GM21717 (cell line): ENCODE results near the gene ARHGAP42.
A peak's percentile ranks its signal among the peaks of the same experiment; 100 is the strongest.
"Not testable (repeated sequence)": the region's sequence is repeated elsewhere in the genome, so short reads cannot be mapped to it uniquely, and the experiment has no call there.

Experiments used
- ATAC-seq: cut with Tn5 transposase; IDR thresholded peaks from one replicate; pipeline ENCODE4 v1.9.1; 2021; ENCODE audit warnings: mild to moderate bottlenecking, moderate library complexity; ENCODE audit not compliant: unreplicated experiment

ARHGAP42 gene

DNA sequence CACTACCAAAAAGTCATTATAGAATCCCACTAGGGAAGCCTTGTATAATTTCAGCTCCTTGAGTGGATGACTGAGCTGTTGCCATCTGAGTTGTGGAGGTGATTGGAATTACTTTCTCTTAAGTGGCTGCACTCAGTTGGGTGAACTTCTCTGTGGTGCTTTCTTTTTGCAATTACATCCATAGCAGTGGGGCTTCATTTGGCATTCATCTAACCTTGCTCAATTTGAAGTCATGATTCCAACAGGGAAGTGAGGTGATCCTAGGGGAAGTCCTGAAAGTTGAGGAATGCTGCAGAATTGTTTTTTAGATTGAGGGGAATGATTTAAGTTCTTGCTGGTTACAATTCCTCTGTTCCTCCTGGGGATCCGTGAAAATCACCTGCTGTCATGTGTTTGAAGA, 39.6 kb downstream of the ARHGAP42 start:
- ATAC-seq: no peak

DNA sequence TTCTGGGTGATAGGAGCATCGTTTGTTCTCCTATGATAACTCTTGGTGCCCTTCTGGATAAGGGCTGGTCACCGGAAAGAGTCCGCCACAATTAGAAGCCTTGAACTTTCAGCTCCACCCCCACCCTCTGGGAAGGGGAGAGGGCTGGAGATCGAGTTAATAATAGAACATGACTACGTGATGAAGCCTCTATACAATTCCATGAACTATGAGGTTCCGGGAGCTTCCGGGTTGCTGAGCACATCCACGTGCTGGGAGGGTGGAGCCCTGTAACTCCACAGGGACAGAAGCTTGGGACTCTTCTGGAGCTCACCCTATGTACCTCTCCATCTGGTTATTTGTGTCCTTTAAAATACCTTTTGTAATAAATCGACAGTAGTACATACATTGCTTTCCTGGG, 40.3 kb downstream of the ARHGAP42 start:
- ATAC-seq: no peak

DNA sequence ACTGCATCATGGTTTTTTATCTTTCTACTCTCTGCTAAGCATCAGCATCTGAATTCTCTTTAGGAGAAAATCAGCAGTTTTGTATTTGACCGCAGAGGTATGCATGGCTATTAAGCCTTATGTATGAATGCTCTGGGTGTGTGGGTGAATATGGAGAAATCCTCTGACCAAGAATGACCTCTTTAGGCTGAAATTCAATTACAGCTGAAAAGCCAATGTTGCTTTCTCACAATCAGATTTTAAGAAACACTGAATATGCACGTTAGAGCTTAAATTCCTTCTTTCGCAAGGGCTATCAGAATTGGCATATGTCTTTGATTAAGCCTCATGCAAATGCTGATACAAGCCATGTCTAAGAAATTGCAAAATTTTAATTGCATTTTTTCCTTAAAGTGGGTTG, 43.2 kb downstream of the ARHGAP42 start:
- no peak for ATAC-seq

DNA sequence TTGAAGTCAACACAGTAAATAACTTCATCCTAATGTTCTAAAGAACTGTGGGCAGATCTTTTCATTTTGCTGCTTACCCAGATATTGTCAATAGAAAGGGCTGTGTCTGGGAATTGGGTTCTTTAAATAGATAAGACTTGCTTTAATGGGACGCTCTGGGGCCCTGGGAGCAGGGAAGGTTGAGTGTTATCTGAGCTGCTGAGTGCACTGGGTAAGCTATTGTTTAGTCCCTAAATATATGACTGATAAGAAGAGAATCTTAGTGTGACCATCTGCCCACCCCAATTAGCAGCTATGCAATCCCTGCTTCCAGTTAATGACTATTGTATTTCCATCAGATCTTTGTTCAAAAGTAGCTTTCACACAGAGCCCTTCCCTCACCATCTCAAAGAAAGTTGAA, 44.4 kb downstream of the ARHGAP42 start:
- no peak for ATAC-seq

DNA sequence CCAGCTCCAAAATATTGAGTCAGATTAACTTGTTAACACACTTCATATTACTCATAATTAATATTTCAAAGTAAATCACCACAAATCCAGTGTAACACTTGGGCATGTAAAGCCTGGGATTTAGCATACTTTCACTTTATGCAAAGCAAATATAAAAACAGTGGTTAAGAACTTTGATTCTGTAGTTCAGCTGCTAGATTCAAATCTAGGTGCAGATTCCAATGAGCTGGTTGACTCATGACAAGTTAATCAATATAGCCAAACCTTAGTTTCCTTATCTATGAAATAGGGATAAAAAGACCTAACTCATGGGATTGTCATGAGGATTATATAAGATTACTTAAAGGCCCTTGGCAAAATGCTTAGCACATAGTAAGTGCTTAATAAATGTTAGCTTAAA, 45.9 kb downstream of the ARHGAP42 start:
- no peak for ATAC-seq

DNA sequence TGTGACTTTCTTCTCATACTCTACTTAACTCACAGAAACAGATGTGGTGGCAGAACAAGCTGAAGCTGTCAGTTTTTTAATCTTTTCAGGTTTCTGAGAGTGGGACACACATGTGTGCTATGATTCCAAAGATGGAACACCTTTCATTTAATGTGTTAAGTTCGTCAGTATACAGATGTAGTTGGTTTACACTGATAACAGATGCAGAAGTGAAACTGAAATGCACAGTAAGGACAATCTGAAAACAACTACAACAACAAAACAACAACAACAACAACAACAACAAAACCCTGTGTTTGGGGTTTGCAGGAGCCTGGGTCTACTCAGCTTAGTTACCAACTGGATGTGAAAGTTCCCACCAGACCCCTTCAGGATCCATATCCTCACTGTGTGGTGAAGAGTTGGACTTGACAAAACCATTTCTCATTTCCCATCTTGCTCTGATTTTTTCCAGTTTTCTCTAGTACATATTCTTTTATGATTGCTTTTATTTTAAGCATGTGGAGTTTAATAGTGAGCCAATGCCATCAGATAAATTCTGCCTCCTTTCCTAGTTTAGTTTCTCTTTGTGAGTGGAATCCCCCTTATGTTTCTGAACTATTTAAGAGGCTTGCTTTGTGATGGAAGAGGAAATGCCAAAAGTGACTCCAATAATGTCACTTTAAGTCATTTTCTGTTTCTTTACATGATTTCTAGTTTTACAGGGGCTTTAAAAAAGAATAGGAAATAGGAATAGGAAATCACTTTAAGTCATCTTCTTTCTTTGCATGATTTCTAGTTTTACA, 47.8 kb downstream of the ARHGAP42 start:
- ATAC-seq: peak; percentile 84

DNA sequence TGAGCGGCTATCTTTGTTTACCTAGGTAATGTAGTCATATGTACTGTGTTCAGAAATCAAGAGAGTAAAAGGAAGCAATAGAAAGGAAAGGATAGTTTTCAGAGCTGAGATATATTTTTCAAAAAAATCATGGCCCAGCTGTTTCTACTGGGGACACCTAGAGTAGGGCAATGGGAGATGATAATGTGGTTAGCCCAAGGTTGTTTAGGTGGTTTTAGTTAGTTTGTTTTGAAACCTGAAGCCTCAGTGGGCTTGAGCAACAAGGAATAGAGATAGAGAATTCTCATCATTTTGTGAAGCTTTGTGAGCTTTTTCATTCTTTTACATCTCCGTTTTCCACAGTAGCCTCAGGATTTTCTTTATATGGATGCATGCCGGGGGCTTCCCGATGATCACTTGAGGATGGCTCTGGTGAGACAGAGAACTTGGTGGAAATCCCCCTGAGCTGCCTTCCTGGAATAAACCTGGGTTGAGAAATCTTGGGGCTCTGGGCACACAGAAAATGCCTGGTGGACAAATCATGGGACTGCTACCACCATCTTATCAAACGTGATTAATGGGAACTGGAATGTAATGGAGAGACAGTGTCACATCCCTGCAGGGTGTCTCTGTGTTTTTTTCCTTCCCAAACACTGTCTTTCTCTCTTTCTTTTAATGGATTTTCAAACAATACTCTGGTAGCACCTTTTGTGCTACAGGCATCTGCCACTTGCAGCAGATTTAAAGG, 49.0 kb downstream of the ARHGAP42 start:
- ATAC-seq: no peak

DNA sequence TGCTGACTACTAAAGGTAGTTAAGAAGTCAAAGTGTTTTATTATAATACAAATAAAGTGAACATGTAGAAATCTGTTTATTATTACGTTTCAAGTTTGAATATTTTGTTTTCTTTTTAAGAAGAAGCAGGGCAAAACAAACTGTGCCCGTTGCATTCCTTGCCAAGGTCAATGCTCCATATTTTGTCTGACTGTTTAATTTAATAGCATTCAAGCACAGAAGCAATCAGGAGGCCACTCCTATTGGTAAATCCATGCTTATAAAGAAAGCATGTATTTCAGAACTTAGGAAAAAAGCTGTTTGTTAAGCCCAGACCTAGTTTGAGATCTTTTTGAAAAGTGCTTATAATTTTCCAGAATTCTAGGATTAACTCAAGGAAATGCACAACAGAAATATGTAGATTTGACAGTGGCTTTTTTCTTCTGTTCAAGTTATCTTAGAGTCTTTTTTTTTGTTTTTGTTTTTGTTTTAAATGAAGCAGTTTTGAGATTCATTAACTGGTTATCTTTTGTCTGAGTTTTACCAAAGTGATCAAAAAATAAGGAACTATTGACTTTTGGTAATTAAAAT, 51.7 kb downstream of the ARHGAP42 start:
- no peak for ATAC-seq

DNA sequence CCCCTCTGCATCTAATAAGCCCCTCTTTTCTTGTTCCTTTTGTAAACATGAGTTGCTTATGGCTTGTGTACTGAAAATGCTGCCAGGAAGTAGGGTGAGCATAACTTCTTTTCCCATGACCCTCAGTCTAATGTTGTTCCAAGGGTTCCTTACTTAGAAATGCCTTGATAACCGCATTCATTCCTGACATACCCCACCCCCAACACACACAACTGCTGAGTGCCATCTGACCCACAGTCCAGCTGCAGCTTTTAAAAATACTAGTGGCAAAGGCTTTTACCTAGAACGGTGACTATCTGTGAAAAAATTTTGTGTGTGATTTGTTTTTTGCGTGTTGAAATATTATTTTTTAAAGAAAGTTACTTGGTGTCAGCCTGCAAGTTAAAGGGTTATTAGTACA, 52.6 kb downstream of the ARHGAP42 start:
- no peak for ATAC-seq

DNA sequence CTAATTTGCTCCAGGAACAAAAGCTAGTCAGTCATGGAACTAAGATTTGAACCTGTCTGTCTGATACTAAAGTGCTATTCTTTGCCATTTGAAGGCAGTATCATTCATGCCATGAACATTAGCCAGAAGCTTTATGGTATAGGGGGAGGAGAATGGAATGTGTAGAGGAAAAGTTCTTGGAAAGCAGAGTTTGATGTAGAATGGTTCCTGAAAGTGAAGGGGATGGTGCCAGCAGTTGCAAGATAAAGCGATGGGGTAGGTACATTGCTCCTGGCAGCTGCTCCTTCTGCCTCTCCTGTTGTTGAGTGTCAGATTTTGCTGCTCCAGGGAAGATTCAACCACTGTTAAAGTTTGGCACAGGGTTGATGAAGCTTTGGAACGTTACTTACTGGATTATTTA, 53.4 kb downstream of the ARHGAP42 start:
- no peak for ATAC-seq

DNA sequence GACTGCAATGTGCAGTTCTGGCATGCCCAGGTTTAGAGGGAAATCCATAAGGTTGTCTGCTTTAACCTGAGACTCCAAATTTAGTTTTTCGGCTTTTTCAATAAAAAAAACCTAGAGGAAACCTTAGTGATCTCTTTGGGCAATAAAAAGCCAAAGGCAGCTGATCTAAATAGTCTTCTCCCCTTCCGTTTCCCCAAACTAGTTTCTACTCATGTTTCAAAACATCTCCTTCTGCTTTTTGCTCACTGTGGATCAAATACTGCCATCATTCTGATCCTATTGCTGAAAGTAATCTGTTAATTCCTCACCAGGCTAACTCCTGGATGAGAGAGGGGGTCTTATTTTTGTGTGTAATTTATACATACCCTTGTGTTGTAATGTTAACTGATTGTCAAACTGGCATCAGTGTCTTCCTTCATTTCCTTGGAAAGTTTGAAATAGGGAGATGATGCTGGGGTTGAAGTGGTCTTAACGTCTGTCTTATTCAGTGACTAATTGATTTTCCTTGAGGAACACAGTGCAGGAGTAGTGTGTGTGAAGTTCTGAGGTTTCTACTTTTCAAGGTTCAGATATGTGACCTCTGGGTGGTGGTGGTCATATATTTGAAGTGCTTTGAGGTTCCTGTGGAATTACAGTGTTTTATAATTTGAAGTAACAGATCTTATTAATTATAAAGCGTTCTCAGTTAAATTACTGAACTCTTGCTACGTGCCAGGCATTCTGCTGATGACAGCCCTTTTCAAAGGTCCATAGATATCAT, 55.0 kb downstream of the ARHGAP42 start:
- no peak for ATAC-seq

DNA sequence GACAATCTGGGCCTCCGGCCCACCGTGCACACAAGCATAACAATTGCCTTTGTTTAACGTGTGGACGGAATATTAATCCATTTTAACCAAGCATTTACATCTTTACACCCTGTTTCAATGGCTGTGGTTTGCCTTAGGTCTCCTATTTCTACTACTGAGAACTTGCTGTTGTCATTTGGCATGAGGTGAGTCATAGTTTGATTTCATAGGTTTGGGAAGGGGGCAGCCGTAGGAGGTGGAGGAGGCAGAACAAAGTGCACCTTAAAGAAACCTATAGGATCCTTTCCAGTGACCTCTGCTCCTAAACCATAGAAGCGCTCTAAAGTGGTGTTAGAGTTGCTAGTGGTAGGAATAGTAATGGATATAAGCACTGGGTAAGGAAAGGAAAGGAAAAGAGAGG, 59.4 kb downstream of the ARHGAP42 start:
- ATAC-seq: no peak

DNA sequence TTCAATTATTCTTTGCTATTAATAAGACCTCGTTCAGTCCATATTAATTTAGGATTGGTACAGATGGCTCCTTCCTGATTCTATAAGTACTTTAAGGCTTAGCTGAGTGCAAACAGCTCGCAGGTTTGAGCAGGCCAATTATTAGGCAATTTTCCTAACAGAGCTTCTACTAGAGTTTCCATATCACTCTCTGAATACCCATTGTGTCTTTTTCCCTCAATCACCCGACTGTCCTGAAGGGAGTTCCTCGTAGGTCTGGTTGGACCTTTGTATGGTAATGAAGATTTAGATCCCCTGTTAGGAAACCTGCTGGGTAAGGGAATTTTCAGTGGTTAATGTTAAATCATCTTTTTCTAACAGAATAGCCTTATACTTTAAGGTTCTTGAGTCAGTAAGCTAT, 61.1 kb downstream of the ARHGAP42 start:
- ATAC-seq: no peak

DNA sequence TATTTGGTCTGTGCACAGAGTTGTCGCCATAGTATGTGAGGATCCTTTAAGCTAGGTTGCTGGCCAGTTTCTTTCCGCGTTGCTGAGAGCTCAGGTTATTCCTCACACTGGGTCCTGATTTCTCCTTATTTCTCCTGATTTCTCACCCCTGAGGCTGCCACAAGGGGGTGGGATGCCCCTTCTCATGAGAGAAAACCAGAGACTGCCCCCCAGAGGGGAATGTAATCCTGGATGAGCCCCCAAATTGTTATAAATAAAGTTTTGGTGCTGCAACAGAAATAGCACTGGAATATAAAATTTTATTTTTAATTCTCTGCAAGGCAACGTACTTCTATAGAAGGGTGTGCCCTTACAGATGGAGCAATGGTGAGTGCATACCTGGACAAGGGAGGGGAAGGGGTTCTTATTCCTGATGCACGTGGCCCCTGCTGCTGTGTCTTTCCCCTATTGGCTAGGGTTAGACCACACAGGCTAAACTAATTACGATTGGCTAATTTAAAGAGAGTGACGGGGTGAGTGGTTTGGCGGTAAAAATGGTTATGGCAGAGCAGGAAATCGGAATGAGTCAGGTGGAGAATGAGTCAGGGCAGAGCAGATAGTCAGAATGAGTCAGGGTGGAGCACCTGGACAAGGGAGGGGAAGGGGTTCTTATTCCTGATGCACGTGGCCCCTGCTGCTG, 62.9 kb downstream of the ARHGAP42 start:
- ATAC-seq: not testable (repeated sequence)

DNA sequence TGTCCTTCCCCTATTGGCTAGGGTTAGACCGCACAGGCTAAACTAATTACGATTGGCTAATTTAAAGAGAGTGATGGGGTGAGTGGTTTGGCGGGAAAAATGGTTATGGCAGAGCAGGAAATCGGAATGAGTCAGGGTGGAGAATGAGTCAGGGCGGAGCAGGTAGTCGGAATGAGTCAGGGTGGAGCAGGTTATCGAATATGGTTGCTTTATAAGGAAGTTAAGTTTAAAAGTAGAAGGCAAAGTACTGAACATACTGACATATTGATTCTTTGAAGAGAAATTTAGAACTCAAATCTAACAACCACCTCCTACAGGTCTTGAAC, 63.4 kb downstream of the ARHGAP42 start:
- ATAC-seq: not testable (repeated sequence)

DNA sequence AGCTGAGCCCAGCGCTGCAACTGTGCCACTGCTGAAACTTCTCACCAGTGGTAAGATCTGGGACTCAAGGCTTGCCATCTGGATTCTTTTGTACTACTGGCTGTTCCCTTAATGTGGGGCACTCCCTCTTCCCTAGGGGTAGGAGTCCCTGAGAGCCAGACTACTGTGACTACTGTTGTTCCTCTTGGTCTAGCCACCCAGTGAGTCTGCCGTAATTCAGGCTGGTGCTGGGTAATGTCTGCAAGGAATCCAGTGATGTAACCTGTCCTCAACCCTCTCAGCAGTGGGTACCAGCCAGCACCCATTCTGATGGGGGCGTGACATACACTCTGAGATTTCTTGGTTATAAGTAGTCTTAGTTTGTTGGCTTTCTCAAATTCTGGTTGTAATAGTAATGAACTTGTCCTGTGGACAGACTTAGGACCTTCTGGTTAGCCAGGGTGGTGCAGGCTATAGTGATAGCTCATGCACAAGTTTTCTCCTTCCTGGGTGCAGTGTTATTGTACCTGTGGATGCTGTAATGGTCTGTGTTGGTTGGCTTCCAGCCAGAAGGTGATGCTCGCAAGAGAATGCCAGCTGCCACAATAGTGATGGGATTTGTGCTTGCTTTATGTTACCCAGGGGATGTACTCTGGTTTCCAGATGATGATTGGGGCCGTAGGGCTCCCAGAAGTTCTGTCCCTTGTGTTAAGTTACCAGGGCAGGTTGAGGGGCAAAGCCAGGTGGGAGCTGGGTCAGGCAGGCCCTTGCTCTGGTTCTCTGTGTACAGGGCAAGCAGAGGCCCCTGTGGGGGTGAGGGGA, 65.5 kb downstream of the ARHGAP42 start:
- ATAC-seq: no peak

DNA sequence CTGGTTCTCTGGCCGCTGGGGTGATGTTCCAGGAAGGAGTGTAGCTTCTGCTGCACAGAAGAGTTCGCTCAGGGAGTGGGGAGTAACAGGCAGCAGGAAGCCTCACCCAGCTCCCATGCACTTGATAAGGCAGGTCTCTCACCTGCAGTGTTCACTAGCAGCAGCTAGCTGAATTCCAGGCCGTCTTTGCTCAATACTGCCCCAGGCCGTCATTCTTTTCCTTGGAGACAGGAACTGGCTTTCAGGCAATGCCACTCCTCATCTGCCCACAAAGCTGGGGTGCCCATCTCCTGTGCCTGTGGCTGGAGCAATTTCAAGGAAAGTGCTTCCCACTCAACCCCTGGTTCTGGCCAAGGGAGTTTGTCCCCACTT, 66.1 kb downstream of the ARHGAP42 start:
- no peak for ATAC-seq

DNA sequence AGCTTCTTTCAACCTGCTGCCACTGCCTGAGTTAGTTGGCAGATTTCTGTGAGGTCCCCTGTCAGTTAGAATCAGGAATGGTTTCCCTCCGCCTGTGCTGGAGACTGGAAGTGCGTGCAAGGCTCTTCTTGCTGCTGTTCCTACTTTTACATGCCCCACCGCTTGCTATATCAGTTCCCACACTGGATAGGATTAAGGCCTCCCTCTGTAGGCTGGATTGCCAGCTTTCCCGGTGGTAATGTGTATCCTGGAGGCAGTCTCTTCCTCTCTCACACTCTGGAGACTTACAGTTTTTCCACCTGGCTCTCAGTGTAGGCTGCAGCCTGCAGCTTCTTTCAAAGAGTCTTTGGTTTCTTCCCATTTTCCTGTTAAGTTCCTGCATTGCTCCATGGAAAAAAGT, 66.5 kb downstream of the ARHGAP42 start:
- ATAC-seq: no peak

DNA sequence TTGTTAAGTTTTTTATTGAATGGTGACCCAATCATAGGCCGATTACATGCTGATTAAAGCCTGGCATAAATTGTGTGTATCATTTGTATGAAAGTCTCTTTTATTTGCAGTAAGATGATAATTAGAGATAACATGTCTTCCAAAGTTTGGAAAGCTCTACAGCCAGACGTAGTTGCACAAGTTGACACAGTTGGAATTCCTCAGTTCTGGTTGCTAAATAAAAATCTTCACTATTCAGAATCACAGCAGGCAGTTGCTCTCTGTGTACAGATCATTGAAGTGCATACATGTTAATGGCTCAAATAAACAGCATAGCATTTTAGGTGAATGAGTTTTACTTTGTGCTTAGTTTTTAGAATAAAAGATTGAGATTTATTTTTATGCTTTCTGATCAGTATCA, 69.5 kb downstream of the ARHGAP42 start:
- ATAC-seq: no peak

DNA sequence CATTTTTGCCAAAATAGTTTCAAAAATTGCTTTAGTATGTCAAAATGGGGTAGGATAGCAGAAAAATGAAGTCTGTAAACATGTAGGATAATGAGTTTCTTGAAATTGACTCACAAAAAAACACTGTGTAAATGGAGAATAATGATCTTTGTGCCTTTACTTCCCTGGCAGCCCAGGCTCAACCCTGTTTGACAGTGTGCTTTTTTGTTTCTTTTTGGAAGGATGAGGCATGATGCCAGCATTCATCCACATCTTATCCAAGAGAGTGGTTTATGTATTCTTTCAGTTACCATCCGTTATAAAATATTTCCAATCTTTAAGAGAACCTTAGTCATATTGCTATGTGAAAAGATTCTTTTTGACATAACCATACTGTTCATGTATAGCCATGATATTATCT, 70.6 kb downstream of the ARHGAP42 start:
- ATAC-seq: no peak
